HEK293 (cell line): ENCODE results near the gene HAND1.

Source experiments
- CTCF ChIA-PET: fragments of 350-600 bp; formaldehyde crosslinking; extraction: SDS; loops from one replicate; lab custom pipeline; 2021; ENCODE audit warnings: antibody characterized with exemption; lab: Yijun Ruan, JAX
- POLR2A ChIA-PET: fragments of 300-600 bp; formaldehyde crosslinking; extraction: SDS; loops from one replicate; lab custom pipeline; 2020; ENCODE audit warnings: antibody characterized with exemption, inconsistent platforms; lab: Yijun Ruan, JAX
- H3K27ac ChIP-seq: fragments of 200-500 bp; sonication (Bioruptor generic); 2 replicates; pipeline ENCODE4 v1.5.1; 2014; ENCODE audit warnings: low read depth, low read length, control low read depth, inconsistent platforms; ENCODE audit errors: extremely low read depth
- H3K36me3 ChIP-seq, 2 experiments: fragments of 200-500 bp in 1 of 2; sonication (Bioruptor generic) in 1 of 2; 1 replicate in 1 of 2; 2 replicates in 1 of 2; pipeline ENCODE4 v1.5.1; 2014 to 2017; ENCODE audit warnings: inconsistent platforms in 2 of 2, low read length in 2 of 2; ENCODE audit not compliant: control insufficient read depth in 2 of 2, insufficient read depth in 1 of 2
- H3K4me1 ChIP-seq: fragments of 200-500 bp; sonication (Bioruptor generic); 2 replicates; pipeline ENCODE4 v1.5.1; 2014; ENCODE audit warnings: mild to moderate bottlenecking, low read length, inconsistent platforms; ENCODE audit not compliant: control insufficient read depth, insufficient read depth
- H3K4me3 ChIP-seq: 2 replicates; pipeline ENCODE4 v1.5.1; 2011; ENCODE audit warnings: low read depth, mild to moderate bottlenecking, control low read depth, low read length, moderate library complexity
- H3K9me3 ChIP-seq: fragments of 200-500 bp; sonication (Bioruptor generic); 2 replicates; pipeline ENCODE4 v1.5.1; 2014; ENCODE audit warnings: low read depth, low read length, inconsistent platforms; ENCODE audit not compliant: control insufficient read depth, insufficient read depth
- MZF1 ChIP-seq: fragments of 450-650 bp; formaldehyde crosslinking; IDR thresholded peaks from 2 replicates; pipeline ENCODE4 v1.5.1; 2017; ENCODE audit warnings: missing biosample characterization, missing genetic modification characterization, borderline replicate concordance
- OSR2 ChIP-seq: fragments of 450-650 bp; formaldehyde crosslinking; IDR thresholded peaks from 2 replicates; pipeline ENCODE4 v1.5.1; 2016; ENCODE audit warnings: missing biosample characterization, missing genetic modification characterization
- PATZ1 ChIP-seq: fragments of 450-650 bp; formaldehyde crosslinking; IDR thresholded peaks from 2 replicates; pipeline ENCODE4 v1.5.1; 2016; ENCODE audit warnings: missing biosample characterization, missing genetic modification characterization
- PRDM10 ChIP-seq: fragments of 450-650 bp; formaldehyde crosslinking; IDR thresholded peaks from 2 replicates; pipeline ENCODE4 v1.5.1; 2016; ENCODE audit warnings: missing biosample characterization, missing genetic modification characterization
- YY2 ChIP-seq: fragments of 450-650 bp; formaldehyde crosslinking; IDR thresholded peaks from 2 replicates; pipeline ENCODE4 v1.5.1; 2016; ENCODE audit warnings: missing biosample characterization, missing genetic modification characterization
- ZBTB11 ChIP-seq: fragments of 450-650 bp; formaldehyde crosslinking; conservative IDR thresholded peaks from 2 replicates; pipeline ENCODE4 v1.5.1; 2016; ENCODE audit warnings: low read depth, missing biosample characterization, missing genetic modification characterization
- ZBTB48 ChIP-seq: fragments of 450-650 bp; formaldehyde crosslinking; IDR thresholded peaks from 2 replicates; pipeline ENCODE4 v1.5.1; 2016; ENCODE audit warnings: missing biosample characterization, missing genetic modification characterization
- ZFHX2 ChIP-seq: fragments of 450-650 bp; formaldehyde crosslinking; conservative IDR thresholded peaks from 2 replicates; pipeline ENCODE4 v1.5.1; 2016; ENCODE audit warnings: missing biosample characterization, missing genetic modification characterization
- ZFP3 ChIP-seq: fragments of 450-650 bp; formaldehyde crosslinking; IDR thresholded peaks from 2 replicates; pipeline ENCODE4 v1.5.1; 2016; ENCODE audit warnings: low read depth, missing biosample characterization, missing genetic modification characterization
- ZNF10 ChIP-seq: fragments of 450-650 bp; formaldehyde crosslinking; IDR thresholded peaks from 2 replicates; pipeline ENCODE4 v1.5.1; 2017; ENCODE audit warnings: missing biosample characterization, missing genetic modification characterization
- ZNF112 ChIP-seq: fragments of 450-650 bp; formaldehyde crosslinking; IDR thresholded peaks from 2 replicates; pipeline ENCODE4 v1.5.0; 2017; ENCODE audit warnings: missing biosample characterization, missing genetic modification characterization
- ZNF146 ChIP-seq: fragments of 450-650 bp; formaldehyde crosslinking; IDR thresholded peaks from 2 replicates; pipeline ENCODE4 v1.5.1; 2016; ENCODE audit warnings: missing biosample characterization, missing genetic modification characterization
- ZNF211 ChIP-seq: fragments of 450-650 bp; formaldehyde crosslinking; IDR thresholded peaks from 2 replicates; pipeline ENCODE4 v1.5.1; 2016; ENCODE audit warnings: low read depth, missing biosample characterization, missing genetic modification characterization
- ZNF292 ChIP-seq: fragments of 450-650 bp; formaldehyde crosslinking; IDR thresholded peaks from 2 replicates; pipeline ENCODE4 v1.5.1; 2016; ENCODE audit warnings: low read depth, missing biosample characterization, missing genetic modification characterization, borderline replicate concordance
- ZNF48 ChIP-seq: fragments of 450-650 bp; formaldehyde crosslinking; IDR thresholded peaks from 2 replicates; pipeline ENCODE4 v1.5.1; 2016; ENCODE audit warnings: missing biosample characterization, missing genetic modification characterization
- ZNF510 ChIP-seq: fragments of 450-650 bp; formaldehyde crosslinking; IDR thresholded peaks from 2 replicates; pipeline ENCODE4 v1.5.1; 2018; ENCODE audit warnings: mild to moderate bottlenecking, missing genetic modification characterization, missing biosample characterization; ENCODE audit not compliant: insufficient replicate concordance
- ZNF513 ChIP-seq: fragments of 450-650 bp; IDR thresholded peaks from 2 replicates; pipeline ENCODE4 v1.5.1; 2018; ENCODE audit warnings: missing biosample characterization, missing genetic modification characterization
- ZNF530 ChIP-seq: fragments of 450-650 bp; formaldehyde crosslinking; IDR thresholded peaks from 2 replicates; pipeline ENCODE4 v1.5.1; 2016; ENCODE audit warnings: low read depth, missing biosample characterization, missing genetic modification characterization
- ZNF560 ChIP-seq: fragments of 450-650 bp; formaldehyde crosslinking; IDR thresholded peaks from 2 replicates; pipeline ENCODE4 v1.5.1; 2017; ENCODE audit warnings: missing biosample characterization, missing genetic modification characterization, borderline replicate concordance
- ZNF561 ChIP-seq: fragments of 450-650 bp; IDR thresholded peaks from 2 replicates; pipeline ENCODE4 v1.5.1; 2018; ENCODE audit warnings: missing biosample characterization, missing genetic modification characterization, borderline replicate concordance
- ZNF596 ChIP-seq: fragments of 450-650 bp; IDR thresholded peaks from 2 replicates; pipeline ENCODE4 v1.5.0; 2018; ENCODE audit warnings: missing biosample characterization, mild to moderate bottlenecking, missing genetic modification characterization, moderate library complexity
- ZNF629 ChIP-seq: fragments of 450-650 bp; formaldehyde crosslinking; IDR thresholded peaks from 2 replicates; pipeline ENCODE4 v1.5.1; 2017; ENCODE audit warnings: missing biosample characterization, missing genetic modification characterization
- ZNF747 ChIP-seq: fragments of 450-650 bp; formaldehyde crosslinking; IDR thresholded peaks from 2 replicates; pipeline ENCODE4 v1.5.1; 2016; ENCODE audit warnings: missing biosample characterization, missing genetic modification characterization
- ZNF785 ChIP-seq: fragments of 450-650 bp; formaldehyde crosslinking; IDR thresholded peaks from 2 replicates; pipeline ENCODE4 v1.5.1; 2016; ENCODE audit warnings: missing biosample characterization, missing genetic modification characterization

The HAND1 gene

GRCh38 chr5:154506716-154507080, 28.7 kb upstream of the HAND1 start (continued):
- no peak for TF ChIP-seq ZNF146 (tag by site-specific recombination)
- TF ChIP-seq ZBTB48: no peak

- H3K9me3 ChIP-seq: no peaks in the 10 kb centered on the region
- CTCF ChIA-PET: interaction anchor here (0.5 to 2.2 kb wide), 2 partner anchors 15 to 38 kb away, joined by 3 to 14 read pairs; no protein-coding TSS in a partner anchor
- H3K27ac ChIP-seq: no peak overlapping the region
- H3K4me3 ChIP-seq: no peak overlapping the region
- POLR2A ChIA-PET: no interaction called here
- H3K4me1 ChIP-seq: no peaks in the 10 kb centered on the region
- no peaks in the 10 kb centered on the region for H3K36me3 ChIP-seq
- TF ChIP-seq ZNF530 (tag by site-specific recombination): no peak
- no peak for TF ChIP-seq ZNF292 (tag by site-specific recombination)
- no peak for TF ChIP-seq MZF1 (tag by site-specific recombination)
- no peak for TF ChIP-seq PATZ1
- no peak for TF ChIP-seq YY2 (tag by site-specific recombination)
- no peak for TF ChIP-seq ZNF48 (tag by site-specific recombination)
- no peak for TF ChIP-seq ZNF747 (tag by site-specific recombination)
- TF ChIP-seq ZNF785 (tag by site-specific recombination): no peak
- no peak for TF ChIP-seq ZFP3 (tag by site-specific recombination)
- TF ChIP-seq ZBTB11: no peak
- TF ChIP-seq ZNF560: no peak
- no peak for TF ChIP-seq ZNF513 (tag by site-specific recombination)
- no peak for TF ChIP-seq ZNF112 (tag by site-specific recombination)
- no peak for TF ChIP-seq OSR2
Measured at GRCh38 chr5:154506049-154506715, 28.2 kb upstream of the HAND1 start.

GRCh38 chr5:154505567-154505966, 27.5 kb upstream of the HAND1 start:
- no peak overlapping the region for H3K4me3 ChIP-seq
- ChIA-PET POLR2A (no interaction called here), CTCF (interaction anchor here (0.6 to 2.2 kb wide), 3 partner anchors 12 to 38 kb away, joined by 3 to 14 read pairs (median 3); no protein-coding TSS in a partner anchor)
- no peaks in the 10 kb centered on the region for H3K36me3 ChIP-seq
- H3K4me1 ChIP-seq: no peaks in the 10 kb centered on the region
- H3K9me3 ChIP-seq: no peaks in the 10 kb centered on the region
- no peak overlapping the region for H3K27ac ChIP-seq
- TF ChIP-seq ZFHX2: no peak
- TF ChIP-seq ZNF510 (tag by site-specific recombination): no peak
- no peak for TF ChIP-seq PRDM10 (tag by site-specific recombination)
- TF ChIP-seq ZNF629 (tag by site-specific recombination): no peak
- no peak for TF ChIP-seq ZNF10 (tag by site-specific recombination)
- no peak for TF ChIP-seq ZNF596 (tag by site-specific recombination)
- TF ChIP-seq OSR2: peak; percentile 49
- no peak for TF ChIP-seq ZNF211
- no peak for TF ChIP-seq ZNF561 (tag by site-specific recombination)
